ENCODE results near the gene SLC2A1. TPM values are rescaled to one million over a fixed set of nuclear protein-coding genes. Genes with fewer than 3 reads are reported as not detected.
"Not testable (repeated sequence)": the region's sequence is repeated elsewhere in the genome, so short reads cannot be mapped to it uniquely, and the experiment has no call there.

The SLC2A1 gene
- total RNA-seq, 1 donor from 2014 or later: 29.3 TPM

- DNase-seq: no peak
Measured at GRCh38 chr1:42928859-42929258, 29.8 kb downstream of the SLC2A1 start.

GRCh38 chr1:42927920-42928505 is 30.7 kb downstream of the SLC2A1 start:
- DNase-seq: no peak

- DNase-seq: no peak
Measured at GRCh38 chr1:42927274-42927841, 31.3 kb downstream of the SLC2A1 start.

- DNase-seq: no peak
Measured at GRCh38 chr1:42926879-42927242, 31.8 kb downstream of the SLC2A1 start.

GRCh38 chr1:42926235-42926878 is 32.3 kb downstream of the SLC2A1 start:
- no peak for DNase-seq

- no peak for DNase-seq
Measured at GRCh38 chr1:42924851-42925760, 33.6 kb downstream of the SLC2A1 start.

GRCh38 chr1:42924082-42924850 is 34.4 kb downstream of the SLC2A1 start:
- DNase-seq: peak; percentile 97

GRCh38 chr1:42923367-42924081 is 35.1 kb downstream of the SLC2A1 start:
- no peak for DNase-seq

GRCh38 chr1:42922687-42923366 is 35.8 kb downstream of the SLC2A1 start:
- no peak for DNase-seq

- no peak for DNase-seq
Measured at GRCh38 chr1:42921769-42922168, 36.9 kb downstream of the SLC2A1 start.

- not testable (repeated sequence) for DNase-seq
Measured at GRCh38 chr1:42919651-42920050, 39.0 kb downstream of the SLC2A1 start.

GRCh38 chr1:42917241-42917495 is 41.5 kb downstream of the SLC2A1 start:
- DNase-seq: no peak

- no peak for DNase-seq
Measured at GRCh38 chr1:42915456-42915855, 43.2 kb downstream of the SLC2A1 start.

- DNase-seq: no peak
Measured at GRCh38 chr1:42914092-42914627, 44.5 kb downstream of the SLC2A1 start.

GRCh38 chr1:42913426-42914091 is 45.1 kb downstream of the SLC2A1 start:
- no peak for DNase-seq

- DNase-seq: no peak
Measured at GRCh38 chr1:42910985-42911384, 47.7 kb downstream of the SLC2A1 start.

- no peak for DNase-seq
Measured at GRCh38 chr1:42908046-42908445, 50.6 kb downstream of the SLC2A1 start.

GRCh38 chr1:42904434-42904833 is 54.2 kb downstream of the SLC2A1 start:
- no peak for DNase-seq

- not testable (repeated sequence) for DNase-seq
Measured at GRCh38 chr1:42899960-42900359, 58.7 kb downstream of the SLC2A1 start.

- DNase-seq: no peak
Measured at GRCh38 chr1:42891465-42892138, 67.1 kb downstream of the SLC2A1 start.
